GM12874 (cell line): ENCODE results near the gene SDC3.

Source experiments
- CTCF ChIP-seq: IDR thresholded peaks from 2 replicates; pipeline ENCODE4 v1.5.1; 2011; ENCODE audit warnings: low read depth, mild to moderate bottlenecking, control low read depth, low read length, moderate library complexity; ENCODE audit not compliant: insufficient read depth

The SDC3 gene

GRCh38 chr1:30855686-30856259, 52.8 kb downstream of the SDC3 start:
- TF ChIP-seq CTCF = no peak

GRCh38 chr1:30853350-30853749, 55.2 kb downstream of the SDC3 start:
- TF ChIP-seq CTCF = no peak

- TF ChIP-seq CTCF = no peak
Observed at GRCh38 chr1:30852026-30852425, 56.5 kb downstream of the SDC3 start.

GRCh38 chr1:30851286-30851685, 57.3 kb downstream of the SDC3 start:
- TF ChIP-seq CTCF = no peak

- TF ChIP-seq CTCF = no peak
Observed at GRCh38 chr1:30850607-30851006, 58.0 kb downstream of the SDC3 start.

- no peak for TF ChIP-seq CTCF
Observed at GRCh38 chr1:30848130-30848529, 60.4 kb downstream of the SDC3 start.

GRCh38 chr1:30847358-30847972, 61.1 kb downstream of the SDC3 start:
- TF ChIP-seq CTCF = no peak
